ENCODE measurements around the gene GRIK5. TPM values are rescaled to one million over a fixed set of nuclear protein-coding genes. Genes with fewer than 3 reads are reported as not detected.
A peak's percentile ranks its signal among the peaks of the same experiment; 100 is the strongest.

GRIK5 gene
- total RNA-seq, 1 donor from 2014 or later = 9.2 TPM

GRCh38 chr19:42079886-42080763, 10.1 kb upstream of the GRIK5 start:
- intact Hi-C loops (cut with DNase I) = no loop called here
- ATAC-seq (no peak), DNase-seq (ENCODE audit: low spot score) (no peak)

DNA sequence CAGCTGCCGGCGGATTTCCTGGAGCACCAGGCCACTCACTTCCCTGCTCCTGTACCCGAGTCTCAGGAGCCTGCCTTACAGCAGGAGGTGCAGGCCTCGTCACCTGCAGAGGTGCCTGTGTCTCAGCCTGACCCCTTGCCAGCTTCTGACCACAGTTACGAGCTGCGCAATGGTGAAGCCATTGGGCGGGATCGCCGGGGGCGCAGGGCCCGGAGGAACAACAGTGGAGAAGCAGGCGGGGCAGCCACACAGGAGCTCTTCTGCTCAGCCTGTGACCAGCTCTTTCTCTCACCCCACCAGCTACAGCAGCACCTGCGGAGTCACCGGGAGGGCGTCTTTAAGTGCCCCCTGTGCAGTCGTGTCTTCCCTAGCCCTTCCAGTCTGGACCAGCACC, 9.3 kb upstream of the GRIK5 start:
- DNase-seq (ENCODE audit: low spot score) = no peak
- intact Hi-C loops (cut with DNase I) = no loop called here
- no peak for ATAC-seq

DNA sequence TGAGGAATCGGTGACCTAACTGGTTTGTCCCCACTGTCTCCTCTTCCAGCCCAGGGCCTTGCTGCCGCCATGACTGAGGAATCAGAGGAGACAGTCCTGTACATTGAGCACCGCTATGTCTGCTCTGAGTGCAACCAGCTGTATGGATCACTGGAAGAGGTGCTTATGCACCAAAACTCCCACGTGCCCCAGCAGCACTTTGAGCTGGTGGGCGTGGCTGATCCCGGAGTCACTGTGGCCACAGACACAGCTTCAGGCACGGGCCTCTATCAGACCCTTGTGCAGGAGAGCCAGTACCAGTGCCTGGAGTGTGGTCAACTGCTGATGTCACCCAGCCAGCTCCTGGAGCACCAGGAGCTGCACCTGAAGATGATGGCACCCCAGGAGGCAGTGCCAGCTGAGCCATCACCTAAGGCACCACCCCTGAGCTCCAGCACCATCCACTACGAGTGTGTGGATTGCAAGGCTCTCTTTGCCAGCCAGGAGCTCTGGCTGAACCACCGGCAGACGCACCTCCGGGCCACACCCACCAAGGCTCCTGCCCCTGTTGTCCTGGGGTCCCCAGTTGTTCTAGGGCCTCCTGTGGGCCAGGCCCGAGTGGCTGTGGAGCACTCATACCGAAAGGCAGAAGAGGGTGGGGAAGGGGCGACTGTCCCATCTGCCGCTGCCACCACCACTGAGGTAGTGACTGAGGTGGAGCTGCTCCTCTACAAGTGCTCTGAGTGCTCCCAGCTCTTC, 8.7 kb upstream of the GRIK5 start:
- DNase-seq (ENCODE audit: low spot score) = no peak
- intact Hi-C loops (cut with DNase I) = no loop called here

GRCh38 chr19:42078058-42078457, 8.1 kb upstream of the GRIK5 start:
- ATAC-seq (no peak), DNase-seq (ENCODE audit: low spot score) (no peak)
- intact Hi-C loops (cut with DNase I) = no loop called here

More for the DNA sequence above, 8.7 kb upstream of the GRIK5 start:
- no peak for ATAC-seq

- DNase-seq (ENCODE audit: low spot score) (peak; percentile 82), ATAC-seq (no peak)
- intact Hi-C loops (cut with DNase I) = no loop called here
Observed at GRCh38 chr19:42076380-42076944, 6.5 kb upstream of the GRIK5 start.

GRCh38 chr19:42075616-42076379, 5.8 kb upstream of the GRIK5 start, which contains the start of gene ZNF574:
TSS of gene ZNF574 (plus strand) at chr19:42076166. CDS start at chr19:42078607, 2,441 bp downstream.
- ATAC-seq = peak; percentile 99
- intact Hi-C loops (cut with DNase I) = no loop called here
- peak; percentile 99 for DNase-seq (ENCODE audit: low spot score)

GRCh38 chr19:42075364-42075615, 5.3 kb upstream of the GRIK5 start:
- intact Hi-C loops (cut with DNase I) = no loop called here
- no peak for DNase-seq (ENCODE audit: low spot score)
- ATAC-seq = no peak

DNA sequence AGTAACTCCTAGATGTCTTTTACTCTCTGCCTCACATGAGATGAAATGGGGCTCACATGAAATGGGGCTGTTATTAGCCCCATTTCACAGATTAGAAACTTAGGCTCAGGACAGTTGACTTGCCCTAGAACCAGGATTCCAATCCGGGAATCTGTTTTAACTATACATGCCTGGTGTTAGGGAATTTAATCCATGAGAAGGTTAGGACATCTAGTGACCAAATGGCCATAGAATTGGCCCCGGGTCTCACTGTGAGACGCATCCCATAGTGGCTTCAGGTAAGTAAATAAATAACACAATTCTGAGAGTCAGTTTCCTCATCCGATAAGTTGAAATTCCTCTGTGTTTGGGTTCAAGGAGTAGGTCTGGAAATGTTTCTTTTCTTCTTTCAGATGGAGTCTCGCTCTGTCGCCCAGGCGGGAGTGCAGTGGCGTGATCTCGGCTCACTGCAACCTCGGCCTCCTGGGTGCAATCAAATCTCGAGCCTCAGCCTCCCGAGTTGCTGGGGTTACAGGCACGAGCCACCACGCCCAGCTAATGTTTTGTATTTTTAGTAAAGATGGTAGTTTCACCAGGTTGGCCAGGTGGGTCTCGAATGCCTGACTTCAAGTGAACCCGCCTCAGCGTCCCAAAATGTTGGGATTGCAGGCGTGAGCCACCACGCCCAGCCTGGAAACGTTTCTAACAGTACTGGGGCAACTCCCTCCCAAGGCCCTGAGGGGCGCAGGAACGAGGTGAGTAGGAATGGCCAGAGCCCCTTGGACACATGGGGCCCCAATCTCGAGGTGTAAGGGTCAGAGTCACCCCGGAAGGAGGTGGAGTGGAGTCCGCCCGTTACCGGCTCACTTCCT, 4.7 kb upstream of the GRIK5 start:
- intact Hi-C loops (cut with DNase I) = no loop called here
- DNase-seq (ENCODE audit: low spot score) = no peak
- peak; percentile 25 for ATAC-seq

GRCh38 chr19:42071247-42071646, 1.2 kb upstream of the GRIK5 start:
- no peak for ATAC-seq
- intact Hi-C loops (cut with DNase I) = no loop called here
- no peak for DNase-seq (ENCODE audit: low spot score)

GRCh38 chr19:42068756-42069571, 1.0 kb downstream of the GRIK5 start:
- DNase-seq (ENCODE audit: low spot score) = no peak
- intact Hi-C loops (cut with DNase I) = no loop called here
- peak; percentile 52 for ATAC-seq

DNA sequence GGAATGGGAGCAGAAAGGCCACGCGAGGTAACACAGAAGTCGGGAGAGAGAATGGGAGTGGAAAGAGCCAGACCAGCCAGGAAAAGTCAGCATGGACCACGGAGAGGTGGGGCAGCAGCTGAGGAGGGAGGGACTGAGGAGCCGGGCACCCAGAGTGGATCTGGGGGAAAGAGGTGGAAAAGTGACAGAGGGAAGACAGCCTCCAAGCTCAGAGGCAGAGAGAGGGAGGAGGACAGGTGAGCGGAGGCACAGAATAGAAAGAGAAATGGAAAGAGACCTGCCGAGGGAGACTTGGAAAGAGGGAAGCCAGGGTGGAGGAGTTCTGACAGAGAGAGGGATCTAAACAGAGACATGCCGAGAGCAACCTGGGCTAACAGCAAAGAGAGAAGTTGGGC, 1.6 kb downstream of the GRIK5 start:
- no peak for DNase-seq (ENCODE audit: low spot score)
- ATAC-seq = peak; percentile 22
- intact Hi-C loops (cut with DNase I) = no loop called here

DNA sequence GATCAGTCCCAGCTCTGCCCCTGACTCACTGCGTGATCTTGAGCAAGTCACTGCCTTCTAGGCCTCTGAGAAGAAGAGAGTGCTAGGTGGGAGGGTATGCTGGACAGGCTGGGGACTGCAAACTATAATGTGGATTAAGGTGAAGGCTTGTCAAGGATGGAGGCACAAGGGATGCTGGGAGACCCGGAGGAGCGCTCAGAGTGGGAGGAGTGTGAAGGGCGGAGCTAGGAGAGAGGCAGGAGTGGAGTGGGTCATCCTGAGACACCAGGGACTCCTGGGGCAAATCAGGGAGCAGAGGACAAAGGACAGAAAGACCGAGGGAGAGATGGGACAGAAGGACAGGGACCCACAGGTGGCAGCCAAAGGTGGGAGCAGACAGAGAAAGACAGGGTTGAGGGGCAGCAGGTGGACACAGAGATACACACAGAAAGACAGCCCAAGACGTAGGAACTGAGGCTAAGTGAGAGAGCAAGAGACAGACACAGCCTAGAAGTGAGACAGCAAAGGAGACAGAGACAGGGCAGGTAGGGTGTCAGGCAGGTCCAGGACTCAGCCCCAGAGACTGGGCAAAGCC, 2.6 kb downstream of the GRIK5 start:
- DNase-seq (ENCODE audit: low spot score) = no peak
- ATAC-seq = no peak
- intact Hi-C loops (cut with DNase I) = no loop called here

- DNase-seq (ENCODE audit: low spot score) (no peak), ATAC-seq (no peak)
- intact Hi-C loops (cut with DNase I) = no loop called here
Observed at GRCh38 chr19:42066075-42066754, 3.8 kb downstream of the GRIK5 start.

DNA sequence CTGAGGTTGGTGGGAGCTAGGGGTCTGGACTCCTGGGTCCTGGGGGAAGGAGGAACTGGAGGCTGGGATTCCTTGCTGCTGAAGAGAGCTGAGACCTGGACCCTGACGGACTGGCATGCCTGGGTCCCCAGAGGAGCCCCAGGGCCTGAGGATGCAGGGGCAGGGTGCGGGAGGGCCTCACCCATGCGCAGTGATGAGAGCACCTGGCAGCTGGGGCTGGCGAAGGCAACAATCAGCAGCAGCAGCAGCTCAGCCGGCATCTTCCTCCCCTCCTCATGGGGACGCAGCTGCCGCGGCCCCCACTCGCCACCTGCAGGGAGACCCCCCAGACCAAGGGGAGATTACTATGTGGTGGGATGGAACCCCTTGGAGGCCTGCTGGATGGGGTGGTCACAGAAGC, 4.5 kb downstream of the GRIK5 start:
- intact Hi-C loops (cut with DNase I) = no loop called here
- ATAC-seq = no peak
- DNase-seq (ENCODE audit: low spot score) = no peak

DNA sequence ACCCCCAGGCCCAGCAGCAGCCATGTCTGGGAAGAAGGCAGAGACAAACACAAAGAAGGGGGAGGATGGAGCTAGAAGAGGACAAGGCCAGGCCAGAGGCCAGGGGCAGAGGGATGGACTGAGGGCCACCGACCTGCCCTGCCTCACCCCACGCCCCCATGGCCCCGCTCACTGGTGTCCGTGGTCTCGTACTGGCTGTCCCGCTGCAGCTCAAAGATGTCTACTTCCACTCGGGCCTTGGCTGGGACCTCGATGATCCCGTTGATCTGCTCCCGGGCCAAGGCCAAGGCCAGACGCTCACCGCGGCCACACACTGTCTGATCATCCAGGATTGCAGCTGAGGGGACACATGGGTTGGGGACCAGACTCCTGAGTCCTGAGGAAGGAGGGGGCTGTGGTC, 5.0 kb downstream of the GRIK5 start:
- intact Hi-C loops (cut with DNase I) = no loop called here

DNA sequence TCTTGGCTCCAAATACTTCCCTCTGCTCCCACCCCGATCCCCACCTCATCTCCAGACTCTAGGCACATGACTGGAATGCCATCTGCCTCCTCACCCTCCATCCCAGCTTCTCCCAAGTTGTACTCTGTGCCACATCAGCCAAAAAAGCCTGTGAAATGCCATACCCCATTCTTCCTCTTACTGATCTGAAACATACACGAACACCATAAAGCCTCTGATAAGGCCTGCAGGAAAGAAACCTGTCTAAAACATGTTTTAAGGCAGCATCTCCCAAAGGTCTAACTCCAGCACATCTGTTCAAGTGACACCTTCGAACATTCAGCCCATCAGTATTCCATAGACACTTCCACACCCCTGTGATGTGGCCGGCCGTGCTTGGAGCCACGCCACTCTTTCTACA, 5.6 kb downstream of the GRIK5 start:
- DNase-seq (ENCODE audit: low spot score) (no peak), ATAC-seq (no peak)
- intact Hi-C loops (cut with DNase I) = no loop called here

More for the DNA sequence above, 5.0 kb downstream of the GRIK5 start:
- DNase-seq (ENCODE audit: low spot score) (no peak), ATAC-seq (no peak)

DNA sequence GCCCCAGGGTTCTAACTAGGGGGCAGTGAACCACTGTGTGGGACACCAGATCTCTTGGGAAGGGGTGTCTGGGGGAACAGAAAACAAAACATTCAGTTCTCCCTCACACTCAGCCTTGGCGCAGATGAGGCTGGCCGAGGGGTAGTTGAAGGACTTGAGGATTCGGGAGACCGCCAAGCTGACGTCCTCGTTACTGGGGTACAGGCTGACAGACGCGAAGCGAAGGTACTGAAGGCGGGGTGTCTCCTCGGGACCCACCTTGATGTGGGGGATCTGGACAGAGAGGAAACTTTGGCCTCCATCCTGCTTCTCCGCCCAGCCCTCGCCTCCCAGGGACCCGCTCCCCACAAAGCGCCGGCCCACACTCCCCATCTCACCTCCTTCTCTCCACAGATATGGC, 7.6 kb downstream of the GRIK5 start:
- no peak for ATAC-seq
- DNase-seq (ENCODE audit: low spot score) = no peak
- intact Hi-C loops (cut with DNase I) = no loop called here
